Esophagus mucosa (tissue), 1 donor: ENCODE measurements around the gene ZNF587. TPM values are rescaled to one million over a fixed set of nuclear protein-coding genes. Genes with fewer than 3 reads are reported as not detected.
"Not testable (repeated sequence)": the region's sequence is repeated elsewhere in the genome, so short reads cannot be mapped to it uniquely, and the experiment has no call there.

Source experiments
- ATAC-seq: fragments of 200-7000 bp; cut with Tn5 transposase; one replicate; pipeline ENCODE4 v1.9.1; 2020
- total RNA-seq: library from RNA; stranded (reverse); gene quantifications from one replicate; pipeline ENCODE4 v1.2.4, GENCODE V29; 2023
- donor health status: DM: yes; HTN: yes; CAD: no.

The ZNF587 gene
- total RNA-seq, 1 donor from 2014 or later, result 16.3 TPM

GRCh38 chr19:57888107-57888559 is 38.5 kb downstream of the ZNF587 start:
- peak; percentile 30 for ATAC-seq

- peak; percentile 83 for ATAC-seq
Measured at GRCh38 chr19:57888560-57889231, 39.0 kb downstream of the ZNF587 start, which contains the start of gene ZNF814. TSS of gene ZNF814 (minus strand) at chr19:57889037. CDS start at chr19:57888802, 235 bp downstream.

- ATAC-seq, result not testable (repeated sequence)
Measured at GRCh38 chr19:57890706-57891105, 41.0 kb downstream of the ZNF587 start.

- ATAC-seq, result no peak
Measured at GRCh38 chr19:57900311-57900710, 50.7 kb downstream of the ZNF587 start.

- no peak for ATAC-seq
Measured at GRCh38 chr19:57903618-57904184, 54.0 kb downstream of the ZNF587 start.

- no peak for ATAC-seq
Measured at GRCh38 chr19:57905258-57905657, 55.6 kb downstream of the ZNF587 start.

- ATAC-seq, result no peak
Measured at GRCh38 chr19:57907394-57907793, 57.7 kb downstream of the ZNF587 start.

GRCh38 chr19:57914531-57914930 is 64.9 kb downstream of the ZNF587 start:
- no peak for ATAC-seq

Other genes with a start within 250 kb of the ZNF587 start
- 2.1 TPM for gene ZNF530, start 250.0 kb upstream of the ZNF587 start, total RNA-seq
- gene ZNF134, start 235.6 kb upstream of the ZNF587 start, total RNA-seq, result 9.6 TPM
- gene ZNF211, start 216.7 kb upstream of the ZNF587 start, total RNA-seq, result 4.0 TPM
- gene ZSCAN4, start 180.9 kb upstream of the ZNF587 start, total RNA-seq, result not detected
- 4.9 TPM for gene ZNF551, start 167.9 kb upstream of the ZNF587 start, total RNA-seq
- 0.60 TPM for gene ZNF154, start 140.7 kb upstream of the ZNF587 start, total RNA-seq
- 2.0 TPM for gene ZNF671, start 122.2 kb upstream of the ZNF587 start, total RNA-seq
- 6.8 TPM for gene ZNF776, start 103.0 kb upstream of the ZNF587 start, total RNA-seq
- gene ZNF586, start 80.2 kb upstream of the ZNF587 start, total RNA-seq, result 9.4 TPM
- gene ZNF552, start 34.9 kb upstream of the ZNF587 start, total RNA-seq, result 7.9 TPM
- 9.3 TPM for gene ZNF587B, start 19.6 kb upstream of the ZNF587 start, total RNA-seq
- gene ZNF814, start 39.2 kb downstream of the ZNF587 start, total RNA-seq, result 6.5 TPM
- 5.7 TPM for gene ZNF417, start 66.7 kb downstream of the ZNF587 start, total RNA-seq
- gene ZNF418, start 85.5 kb downstream of the ZNF587 start, total RNA-seq, result 0.76 TPM
- gene ZNF256, start 97.8 kb downstream of the ZNF587 start, total RNA-seq, result 2.6 TPM
- 0.48 TPM for gene C19orf18, start 124.7 kb downstream of the ZNF587 start, total RNA-seq
- 5.4 TPM for gene ZNF606, start 153.0 kb downstream of the ZNF587 start, total RNA-seq
- gene ZSCAN1, start 184.2 kb downstream of the ZNF587 start, total RNA-seq, result not detected
- 0.68 TPM for gene ZNF135, start 209.4 kb downstream of the ZNF587 start, total RNA-seq
- gene ZSCAN18, start 248.4 kb downstream of the ZNF587 start, total RNA-seq, result 9.4 TPM